ENCODE results near the gene CTDSPL. TPM values are rescaled to one million over a fixed set of nuclear protein-coding genes. Genes with fewer than 3 reads are reported as not detected.
A peak's percentile ranks its signal among the peaks of the same experiment; 100 is the strongest.

CTDSPL gene
- total and polyA plus RNA-seq, 11 donors: 9.2 to 54.6 (median 36.0) TPM

GRCh38 chr3:37824090-37824953 lies 37.4 kb upstream of the CTDSPL start:
- 67 to 82% (median 75%) methylated on average over 9 of the region's 9 CpGs for WGBS, 4 donors
- no peak for ATAC-seq
- no peak overlapping the region for H3K4me3 ChIP-seq
- no peak for DNase-seq
- H3K36me3 ChIP-seq: peaks cover 0 to 31% (median 12%) of the 10 kb centered on the region in 9 donors
- H3K9me3 ChIP-seq: no peaks in the 10 kb centered on the region
- intact Hi-C loops (cut with DNase I): no loop called here
- H3K27me3 ChIP-seq: no peaks in the 10 kb centered on the region
- no peak for TF ChIP-seq POLR2A (IDR thresholded peaks at IDR 0.05)
- H3K27ac ChIP-seq: peak overlapping the region in 3 of 12 donors; percentile 4 to 47 (median 23)
- peaks cover 0 to 46% (median 17%) of the 10 kb centered on the region in 12 donors for H3K4me1 ChIP-seq

- 42 to 72% (median 55%) methylated on average over 1 of the region's 1 CpG for WGBS, 4 donors
These were observed 36.7 kb upstream of the CTDSPL start for GRCh38 chr3:37824954-37825328.

GRCh38 chr3:37825744-37826400 lies 35.8 kb upstream of the CTDSPL start:
- Histone ChIP-seq H3K4me3 (no peak overlapping the region), H3K27ac (peak overlapping the region in 3 of 12 donors; percentile 0 to 57 (median 40)), H3K9me3 (no peaks in the 10 kb centered on the region), H3K36me3 (peaks cover 0 to 16% (median 2%) of the 10 kb centered on the region in 9 donors), H3K4me1 (peaks cover 0 to 37% (median 11%) of the 10 kb centered on the region in 12 donors), H3K27me3 (no peaks in the 10 kb centered on the region)
- WGBS, 4 donors: 52 to 75% (median 59%) methylated on average over 3 of the region's 3 CpGs
- intact Hi-C loops (cut with DNase I): no loop called here
- TF ChIP-seq POLR2A (IDR thresholded peaks at IDR 0.05) (no peak), CTCF (IDR thresholded peaks at IDR 0.05) (no peak)
- ATAC-seq (peak; percentile 25 to 69 (median 56)), DNase-seq (no peak)

More at GRCh38 chr3:37824954-37825328, 36.7 kb upstream of the CTDSPL start:
- Histone ChIP-seq H3K4me1 (peaks cover 0 to 40% (median 15%) of the 10 kb centered on the region in 12 donors), H3K36me3 (peaks cover 0 to 25% (median 7%) of the 10 kb centered on the region in 9 donors), H3K27me3 (no peaks in the 10 kb centered on the region), H3K4me3 (no peak overlapping the region), H3K9me3 (no peaks in the 10 kb centered on the region), H3K27ac (peak overlapping the region in 3 of 12 donors; percentile 0 to 57 (median 25))
- DNase-seq: no peak
- TF ChIP-seq CTCF (IDR thresholded peaks at IDR 0.05): no peak
- no peak for TF ChIP-seq POLR2A (IDR thresholded peaks at IDR 0.05)
- intact Hi-C loops (cut with DNase I): no loop called here
- ATAC-seq: no peak

DNA sequence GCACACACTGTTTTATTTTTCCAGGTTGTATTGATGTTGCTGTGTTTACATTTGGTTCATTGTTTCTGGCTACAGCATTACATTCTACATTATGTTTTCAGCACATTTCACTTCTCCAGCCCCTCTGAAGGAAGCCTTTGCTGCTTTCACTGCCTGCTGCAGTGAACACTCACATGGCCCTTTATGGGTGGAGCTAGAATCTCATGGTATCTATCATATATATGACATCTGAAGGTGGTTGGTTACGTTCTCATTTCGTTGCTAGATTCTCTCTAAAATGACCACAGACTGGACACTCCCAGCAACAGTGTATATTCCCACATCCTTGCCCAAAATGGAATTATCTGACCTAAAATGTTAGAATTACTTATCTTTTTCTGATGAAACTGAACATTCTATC lies 35.2 kb upstream of the CTDSPL start:
- TF ChIP-seq CTCF (IDR thresholded peaks at IDR 0.05): no peak
- TF ChIP-seq POLR2A (IDR thresholded peaks at IDR 0.05): no peak
- H3K27ac ChIP-seq: peak overlapping the region in 1 of 12 donors; percentile 57

More for the DNA sequence above, 35.2 kb upstream of the CTDSPL start:
- peaks cover 0 to 37% (median 11%) of the 10 kb centered on the region in 12 donors for H3K4me1 ChIP-seq
- H3K9me3 ChIP-seq: no peaks in the 10 kb centered on the region
- intact Hi-C loops (cut with DNase I): no loop called here
- no peak for DNase-seq
- 68 to 75% (median 71%) methylated on average over 2 of the region's 2 CpGs for WGBS, 4 donors
- no peak overlapping the region for H3K4me3 ChIP-seq
- H3K27me3 ChIP-seq: no peaks in the 10 kb centered on the region
- H3K36me3 ChIP-seq: peaks cover 0 to 12% (median 0%) of the 10 kb centered on the region in 9 donors
- ATAC-seq: no peak
